Measurements from ENCODE around the gene TULP3.
"Not testable (repeated sequence)": the region's sequence is repeated elsewhere in the genome, so short reads cannot be mapped to it uniquely, and the experiment has no call there.

Gene TULP3

GRCh38 chr12:2890388-2891239 is at the start of gene TULP3:
Gene TULP3 (plus strand): TSS chr12:2890891. CDS start chr12:2890948, 57 bp downstream.
- DNase-seq (ENCODE audit: low spot score), result peak; percentile 98

- DNase-seq (ENCODE audit: low spot score), result no peak
Observed at GRCh38 chr12:2841056-2841650, 49.5 kb upstream of the TULP3 start.

GRCh38 chr12:2842948-2843347 is 47.7 kb upstream of the TULP3 start:
- no peak for DNase-seq (ENCODE audit: low spot score)

- no peak for DNase-seq (ENCODE audit: low spot score)
Observed at GRCh38 chr12:2844786-2845185, 45.9 kb upstream of the TULP3 start.

GRCh38 chr12:2845280-2845679 is 45.4 kb upstream of the TULP3 start:
- DNase-seq (ENCODE audit: low spot score), result no peak

- DNase-seq (ENCODE audit: low spot score), result no peak
Observed at GRCh38 chr12:2851931-2852330, 38.8 kb upstream of the TULP3 start.

- DNase-seq (ENCODE audit: low spot score), result peak; percentile 57
Observed at GRCh38 chr12:2853626-2854025, 37.1 kb upstream of the TULP3 start.

GRCh38 chr12:2854669-2855453 is 35.8 kb upstream of the TULP3 start:
- DNase-seq (ENCODE audit: low spot score), result no peak

GRCh38 chr12:2855546-2855945 is 35.1 kb upstream of the TULP3 start:
- DNase-seq (ENCODE audit: low spot score), result no peak

- DNase-seq (ENCODE audit: low spot score), result no peak
Observed at GRCh38 chr12:2856051-2856450, 34.6 kb upstream of the TULP3 start.

- DNase-seq (ENCODE audit: low spot score), result no peak
Observed at GRCh38 chr12:2857021-2857431, 33.7 kb upstream of the TULP3 start, which contains the start of gene TEX52. Gene TEX52 (minus strand): TSS chr12:2857039. CDS start chr12:2857026, 13 bp downstream.

- DNase-seq (ENCODE audit: low spot score), result no peak
Observed at GRCh38 chr12:2857576-2857975, 33.1 kb upstream of the TULP3 start.

- DNase-seq (ENCODE audit: low spot score), result no peak
Observed at GRCh38 chr12:2858334-2858733, 32.4 kb upstream of the TULP3 start.

- no peak for DNase-seq (ENCODE audit: low spot score)
Observed at GRCh38 chr12:2858944-2859421, 31.7 kb upstream of the TULP3 start.

GRCh38 chr12:2860170-2860569 is 30.5 kb upstream of the TULP3 start:
- DNase-seq (ENCODE audit: low spot score), result no peak

- DNase-seq (ENCODE audit: low spot score), result no peak
Observed at GRCh38 chr12:2862876-2863275, 27.8 kb upstream of the TULP3 start.

GRCh38 chr12:2863402-2863801 is 27.3 kb upstream of the TULP3 start:
- DNase-seq (ENCODE audit: low spot score), result not testable (repeated sequence)

GRCh38 chr12:2864198-2864597 is 26.5 kb upstream of the TULP3 start:
- no peak for DNase-seq (ENCODE audit: low spot score)

- not testable (repeated sequence) for DNase-seq (ENCODE audit: low spot score)
Observed at GRCh38 chr12:2868986-2869632, 21.6 kb upstream of the TULP3 start.

GRCh38 chr12:2876431-2877046 is 14.2 kb upstream of the TULP3 start:
- DNase-seq (ENCODE audit: low spot score), result no peak
